MCF 10A (cell line): ENCODE results near the gene ROCK1. TPM values are rescaled to one million over a fixed set of nuclear protein-coding genes. Genes with fewer than 3 reads are reported as not detected.
A peak's percentile ranks its signal among the peaks of the same experiment; 100 is the strongest.

Source experiments
- BruUV-seq: library from RNA; stranded (reverse); fragments of 400-500 nt; replicated peaks from 2 replicates; lab custom pipeline; 2021; lab: Mats Ljungman, UMichigan
- CTCF ChIA-PET: fragments of 300-600 bp; sonication (Branson Sonifier 250); formaldehyde crosslinking; extraction: SDS; loops from one replicate; lab custom pipeline; 2021; ENCODE audit warnings: antibody characterized with exemption, inconsistent platforms; lab: Yijun Ruan, JAX
- POLR2A ChIA-PET: fragments of 300-600, 350-650 bp; sonication (Branson Sonifier 250); formaldehyde crosslinking; extraction: SDS; loops from one replicate; lab custom pipeline; 2020; ENCODE audit warnings: antibody characterized with exemption, inconsistent platforms; lab: Yijun Ruan, JAX
- DNase-seq: peaks from one replicate; pipeline ENCODE4 v3.0.0-alpha.2; 2018; ENCODE audit not compliant: unreplicated experiment
- H3K27ac Mint-ChIP-seq: one replicate; pipeline ENCODE4 v1.8.0; 2022; ENCODE audit warnings: mild to moderate bottlenecking, low read depth, mixed read lengths; ENCODE audit not compliant: unreplicated experiment
- H3K27me3 Mint-ChIP-seq: one replicate; pipeline ENCODE4 v1.8.0; 2022; ENCODE audit warnings: mixed read lengths; ENCODE audit not compliant: insufficient read depth, unreplicated experiment
- H3K36me3 Mint-ChIP-seq: one replicate; pipeline ENCODE4 v1.8.0; 2022; ENCODE audit warnings: mild to moderate bottlenecking, moderate library complexity, mixed read lengths; ENCODE audit not compliant: insufficient read depth, unreplicated experiment
- H3K4me1 Mint-ChIP-seq: one replicate; pipeline ENCODE4 v1.8.0; 2022; ENCODE audit warnings: mixed read lengths; ENCODE audit not compliant: insufficient read depth, unreplicated experiment
- H3K4me3 Mint-ChIP-seq: one replicate; pipeline ENCODE4 v1.8.0; 2022; ENCODE audit warnings: mild to moderate bottlenecking, moderate library complexity, mixed read lengths; ENCODE audit not compliant: unreplicated experiment
- H3K9me3 Mint-ChIP-seq: one replicate; pipeline ENCODE4 v1.8.0; 2022; ENCODE audit warnings: mixed read lengths; ENCODE audit not compliant: unreplicated experiment
- intact Hi-C: fragments of 100-400 bp; cut with micrococcal nuclease; formaldehyde crosslinking; loops from 2 replicates; pipeline ENCODE4 v1.14.1; 2022
- total RNA-seq: library from RNA; stranded (reverse); gene quantifications from 2 replicates; pipeline ENCODE4 v1.2.3, GENCODE V29; 2022
- TF ChIP-seq, protein P1 (sequence below): fragments of 200-600 bp; IDR thresholded peaks from one replicate; pipeline ENCODE4 v1.8.0; 2022; ENCODE audit warnings: antibody characterized with exemption, mild to moderate bottlenecking; ENCODE audit not compliant: unreplicated experiment

Gene ROCK1
- total RNA-seq, 1 experiment from 2014 or later: 47.9 TPM

DNA sequence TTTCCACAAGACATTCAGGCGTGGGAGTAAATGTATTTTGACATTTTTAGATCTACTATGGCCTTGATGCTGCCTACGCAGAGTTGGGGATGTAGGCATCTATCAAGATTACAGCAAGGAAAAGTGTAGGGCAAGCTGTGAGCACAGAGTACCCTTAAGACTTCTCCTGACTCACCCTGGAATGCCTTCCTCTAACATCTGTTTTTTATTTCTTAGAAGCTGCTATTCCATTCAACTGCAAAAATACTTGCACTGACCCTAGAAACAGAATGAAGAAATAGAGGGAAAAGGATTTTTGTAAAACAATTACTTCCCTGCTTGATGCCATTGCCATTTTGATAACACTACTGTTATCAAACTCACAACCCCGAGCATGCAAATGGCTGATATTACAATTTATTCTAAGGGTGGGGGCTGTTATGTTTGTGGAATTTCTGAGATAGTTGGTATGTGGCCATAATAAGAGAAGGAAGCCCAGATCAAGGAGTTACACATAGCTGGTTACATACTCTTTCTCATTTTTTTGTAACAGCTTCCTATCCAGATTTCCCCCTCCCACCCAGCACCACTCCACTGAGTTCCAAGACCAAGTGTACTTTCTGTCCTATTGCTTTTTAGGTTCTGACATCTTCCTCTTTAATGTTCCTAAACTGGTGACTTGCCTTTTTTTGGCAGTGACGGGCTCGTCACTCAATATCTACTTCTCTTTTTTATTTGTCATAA, 6.0 kb upstream of the ROCK1 start:
- H3K4me3 Mint-ChIP-seq: no peak overlapping the region
- POLR2A ChIA-PET: interaction anchor here (1.1 to 2.6 kb wide), 3 partner anchors 14 to 64 kb away, joined by 3 to 11 read pairs (median 3); no protein-coding TSS in a partner anchor
- no peaks in the 10 kb centered on the region for H3K36me3 Mint-ChIP-seq
- CTCF ChIA-PET: interaction anchor here (0.5 kb wide), 1 partner anchor 47 kb away, joined by 3 read pairs; no protein-coding TSS in a partner anchor
- H3K27me3 Mint-ChIP-seq: no peaks in the 10 kb centered on the region
- H3K9me3 Mint-ChIP-seq: no peaks in the 10 kb centered on the region
- TF ChIP-seq, protein P1, sequence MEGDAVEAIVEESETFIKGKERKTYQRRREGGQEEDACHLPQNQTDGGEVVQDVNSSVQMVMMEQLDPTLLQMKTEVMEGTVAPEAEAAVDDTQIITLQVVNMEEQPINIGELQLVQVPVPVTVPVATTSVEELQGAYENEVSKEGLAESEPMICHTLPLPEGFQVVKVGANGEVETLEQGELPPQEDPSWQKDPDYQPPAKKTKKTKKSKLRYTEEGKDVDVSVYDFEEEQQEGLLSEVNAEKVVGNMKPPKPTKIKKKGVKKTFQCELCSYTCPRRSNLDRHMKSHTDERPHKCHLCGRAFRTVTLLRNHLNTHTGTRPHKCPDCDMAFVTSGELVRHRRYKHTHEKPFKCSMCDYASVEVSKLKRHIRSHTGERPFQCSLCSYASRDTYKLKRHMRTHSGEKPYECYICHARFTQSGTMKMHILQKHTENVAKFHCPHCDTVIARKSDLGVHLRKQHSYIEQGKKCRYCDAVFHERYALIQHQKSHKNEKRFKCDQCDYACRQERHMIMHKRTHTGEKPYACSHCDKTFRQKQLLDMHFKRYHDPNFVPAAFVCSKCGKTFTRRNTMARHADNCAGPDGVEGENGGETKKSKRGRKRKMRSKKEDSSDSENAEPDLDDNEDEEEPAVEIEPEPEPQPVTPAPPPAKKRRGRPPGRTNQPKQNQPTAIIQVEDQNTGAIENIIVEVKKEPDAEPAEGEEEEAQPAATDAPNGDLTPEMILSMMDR: no peak
- BruUV-seq: no TSS peak
- DNase-seq: no peak
- intact Hi-C loops: no loop called here
- H3K27ac Mint-ChIP-seq: no peak overlapping the region
- no peaks in the 10 kb centered on the region for H3K4me1 Mint-ChIP-seq

DNA sequence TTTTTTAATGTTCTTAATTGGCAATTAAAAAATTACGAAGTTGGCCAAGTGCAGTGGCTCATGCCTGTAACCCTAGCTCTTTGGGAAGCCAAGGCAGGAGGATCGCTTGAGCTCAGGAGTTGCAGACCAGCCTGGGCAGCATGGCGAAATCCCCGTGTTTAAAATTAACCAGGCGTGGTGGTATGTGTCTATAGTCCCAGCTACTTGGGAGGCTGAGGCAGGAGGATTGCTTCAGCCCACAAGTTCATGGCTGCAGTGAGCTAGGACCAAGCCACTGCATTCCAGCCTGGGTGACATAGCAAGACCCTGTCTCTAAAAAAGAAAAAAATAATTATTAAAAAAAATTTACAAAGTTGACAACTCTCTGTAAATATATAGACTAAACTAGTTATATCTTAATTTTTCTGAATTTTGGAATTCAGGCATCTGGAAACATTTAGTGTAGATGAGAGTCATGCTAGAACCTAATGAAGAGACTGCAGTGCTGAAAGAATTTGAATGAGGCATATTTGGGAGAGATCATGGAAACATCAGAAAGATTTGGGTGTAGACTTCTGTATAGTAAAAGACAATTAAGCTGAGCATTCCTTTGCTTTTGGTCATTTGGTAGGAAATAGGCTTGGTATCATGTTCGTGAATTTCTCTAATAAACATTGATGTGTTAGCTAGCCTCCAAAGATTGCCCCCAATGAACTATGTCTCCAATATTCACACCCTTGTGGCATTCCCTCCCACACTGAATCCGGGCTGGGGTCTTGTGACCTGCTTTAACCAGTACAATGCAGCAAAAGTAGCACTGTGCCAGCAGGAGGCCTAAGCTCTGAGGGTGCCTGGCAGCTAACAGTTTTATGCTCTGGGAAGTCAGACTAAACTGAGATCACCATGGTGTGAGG, 4.2 kb upstream of the ROCK1 start:
- CTCF ChIA-PET: interaction anchor here (0.5 to 1.3 kb wide), 5 partner anchors 11 to 803 kb away, joined by 3 to 4 read pairs (median 3); no protein-coding TSS in a partner anchor
- Mint-ChIP-seq H3K4me3 (no peak overlapping the region), H3K9me3 (no peaks in the 10 kb centered on the region)

DNA sequence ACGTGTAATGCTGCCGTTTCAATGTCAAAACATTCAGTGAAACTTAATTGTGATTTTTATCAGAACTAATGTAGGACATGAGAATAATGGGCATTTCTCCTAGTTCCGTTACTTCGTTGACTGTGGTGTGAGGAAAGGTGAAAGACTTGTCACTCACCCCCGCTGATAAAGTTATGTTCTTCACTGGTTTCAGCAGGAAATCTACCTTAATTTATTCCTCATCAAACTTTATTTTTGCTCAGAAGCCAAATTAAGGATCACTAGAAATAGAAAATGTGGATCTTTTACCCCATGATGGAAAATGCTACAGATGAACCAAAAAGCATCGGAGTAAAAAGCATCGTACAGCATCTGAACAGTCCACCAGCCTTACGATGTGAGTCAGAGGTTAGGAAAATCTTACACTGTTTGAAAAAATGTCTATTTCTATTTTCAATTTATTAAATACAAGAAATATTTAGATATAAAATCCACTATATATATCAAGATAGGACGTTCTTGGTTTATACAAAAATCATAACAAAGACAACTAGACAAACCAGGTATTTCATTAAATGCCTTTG, 1.0 kb upstream of the ROCK1 start:
- no peak overlapping the region for H3K4me3 Mint-ChIP-seq
- POLR2A ChIA-PET: interaction anchor here (0.5 to 3.9 kb wide), 13 partner anchors 13 to 565 kb away, joined by 3 to 23 read pairs (median 4); no protein-coding TSS in a partner anchor

More for the DNA sequence above, 4.2 kb upstream of the ROCK1 start:
- intact Hi-C loops: no loop called here
- H3K4me1 Mint-ChIP-seq: no peaks in the 10 kb centered on the region
- TF ChIP-seq, protein P1: no peak
- no peak for DNase-seq
- POLR2A ChIA-PET: interaction anchor here (0.6 to 2.6 kb wide), 3 partner anchors 15 to 48 kb away, joined by 3 to 11 read pairs (median 4); no protein-coding TSS in a partner anchor
- H3K27me3 Mint-ChIP-seq: no peaks in the 10 kb centered on the region
- no TSS peak for BruUV-seq
- H3K27ac Mint-ChIP-seq: no peak overlapping the region
- H3K36me3 Mint-ChIP-seq: no peaks in the 10 kb centered on the region

More for the DNA sequence above, 1.0 kb upstream of the ROCK1 start:
- H3K9me3 Mint-ChIP-seq: no peaks in the 10 kb centered on the region
- intact Hi-C loops: no loop called here
- no TSS peak for BruUV-seq
- no peaks in the 10 kb centered on the region for H3K27me3 Mint-ChIP-seq
- no peaks in the 10 kb centered on the region for H3K4me1 Mint-ChIP-seq
- no peaks in the 10 kb centered on the region for H3K36me3 Mint-ChIP-seq
- DNase-seq: no peak
- peak overlapping the region; percentile 92 for H3K27ac Mint-ChIP-seq
- CTCF ChIA-PET: interaction anchor here (1.0 kb wide), 1 partner anchor 55 kb away, joined by 3 read pairs; no protein-coding TSS in a partner anchor
- TF ChIP-seq, protein P1: no peak
